ENCODE measurements around the gene RPS15. TPM values are rescaled to one million over a fixed set of nuclear protein-coding genes. Genes with fewer than 3 reads are reported as not detected.

The RPS15 gene
- total RNA-seq, 1 experiment from 2014 or later: 1,696 TPM

- no TSS peak for BruUV-seq (replicated peaks)
- Histone ChIP-seq H3K9me3 (ENCODE audit: low read depth, low read length, poor library complexity, severe bottlenecking) (no peaks in the 10 kb centered on the region), H3K36me3 (ENCODE audit: insufficient read depth, low read length, poor library complexity, severe bottlenecking) (peaks cover 82% of the 10 kb centered on the region), H3K27ac (ENCODE audit: low read depth, low read length, poor library complexity, severe bottlenecking) (no peak overlapping the region), H3K27me3 (replicated peaks; ENCODE audit: insufficient read depth, low read depth, low read length, poor library complexity) (no peaks in the 10 kb centered on the region), H3K4me3 (ENCODE audit: low read depth, low read length, poor library complexity, severe bottlenecking) (no peak overlapping the region), H3K4me1 (ENCODE audit: insufficient read depth, low read length, poor library complexity, severe bottlenecking) (peaks cover 16% of the 10 kb centered on the region)
- DNase-seq (ENCODE audit: low spot score): no peak
- ChIA-PET CTCF (no interaction called here), POLR2A (ENCODE audit: low non-redundant PET) (interaction anchor here (0.6 kb wide), 1 partner anchor 221 kb away, joined by 5 read pairs; no protein-coding TSS in a partner anchor)
- TF ChIP-seq, protein P1, sequence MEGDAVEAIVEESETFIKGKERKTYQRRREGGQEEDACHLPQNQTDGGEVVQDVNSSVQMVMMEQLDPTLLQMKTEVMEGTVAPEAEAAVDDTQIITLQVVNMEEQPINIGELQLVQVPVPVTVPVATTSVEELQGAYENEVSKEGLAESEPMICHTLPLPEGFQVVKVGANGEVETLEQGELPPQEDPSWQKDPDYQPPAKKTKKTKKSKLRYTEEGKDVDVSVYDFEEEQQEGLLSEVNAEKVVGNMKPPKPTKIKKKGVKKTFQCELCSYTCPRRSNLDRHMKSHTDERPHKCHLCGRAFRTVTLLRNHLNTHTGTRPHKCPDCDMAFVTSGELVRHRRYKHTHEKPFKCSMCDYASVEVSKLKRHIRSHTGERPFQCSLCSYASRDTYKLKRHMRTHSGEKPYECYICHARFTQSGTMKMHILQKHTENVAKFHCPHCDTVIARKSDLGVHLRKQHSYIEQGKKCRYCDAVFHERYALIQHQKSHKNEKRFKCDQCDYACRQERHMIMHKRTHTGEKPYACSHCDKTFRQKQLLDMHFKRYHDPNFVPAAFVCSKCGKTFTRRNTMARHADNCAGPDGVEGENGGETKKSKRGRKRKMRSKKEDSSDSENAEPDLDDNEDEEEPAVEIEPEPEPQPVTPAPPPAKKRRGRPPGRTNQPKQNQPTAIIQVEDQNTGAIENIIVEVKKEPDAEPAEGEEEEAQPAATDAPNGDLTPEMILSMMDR (conservative IDR thresholded peaks at IDR 0.05; ENCODE audit: low read depth, low read length): no peak
- no peak for TF ChIP-seq EZH2 (IDR thresholded peaks at IDR 0.05; ENCODE audit: borderline replicate concordance, low read depth, low read length, poor library complexity, severe bottlenecking)
- intact Hi-C loops (cut with micrococcal nuclease; ENCODE audit: unreplicated experiment): no loop called here
Measured at GRCh38 chr19:1420590-1420989, 17.6 kb upstream of the RPS15 start.

DNA sequence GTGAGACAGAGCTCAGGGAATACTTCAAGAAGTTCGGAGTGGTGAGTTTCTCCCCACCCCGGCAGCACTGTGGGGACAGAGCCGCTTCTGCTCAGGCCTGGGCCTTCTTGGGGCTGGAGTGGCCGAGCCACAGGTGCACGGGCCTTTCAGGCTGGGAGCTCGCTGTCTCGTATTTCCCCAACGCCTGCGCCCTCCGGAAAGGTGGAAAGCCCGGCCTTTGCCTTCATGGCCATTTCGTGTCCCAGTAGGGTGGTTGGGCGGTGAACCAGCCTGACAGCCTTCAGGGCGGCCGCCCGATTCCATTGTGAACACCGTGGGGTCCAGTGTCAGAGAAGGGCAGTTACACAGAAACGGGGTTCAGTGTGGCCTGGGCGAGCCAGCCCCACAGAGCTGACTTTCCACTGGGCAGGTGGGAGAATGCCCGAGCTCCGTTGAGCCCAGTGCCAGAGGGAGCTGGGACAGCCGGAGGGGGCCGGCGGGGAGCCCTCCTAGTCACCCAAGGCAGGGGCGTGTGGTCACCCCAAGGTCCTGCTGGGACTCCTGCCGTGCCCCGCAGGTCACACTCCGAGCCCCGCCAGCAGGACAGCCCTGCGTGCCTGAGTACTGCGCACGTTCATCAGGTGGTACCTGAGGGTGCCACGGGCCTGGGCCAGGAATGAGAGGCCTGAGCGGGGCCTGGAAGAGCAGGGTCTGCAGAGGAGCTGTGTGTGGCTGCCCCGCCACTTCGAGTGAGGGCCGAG is 16.8 kb upstream of the RPS15 start:
- Histone ChIP-seq H3K27me3 (replicated peaks; ENCODE audit: insufficient read depth, low read depth, low read length, poor library complexity) (no peaks in the 10 kb centered on the region), H3K4me3 (ENCODE audit: low read depth, low read length, poor library complexity, severe bottlenecking) (no peak overlapping the region), H3K36me3 (ENCODE audit: insufficient read depth, low read length, poor library complexity, severe bottlenecking) (peaks cover 90% of the 10 kb centered on the region), H3K9me3 (ENCODE audit: low read depth, low read length, poor library complexity, severe bottlenecking) (no peaks in the 10 kb centered on the region), H3K4me1 (ENCODE audit: insufficient read depth, low read length, poor library complexity, severe bottlenecking) (peaks cover 8% of the 10 kb centered on the region), H3K27ac (ENCODE audit: low read depth, low read length, poor library complexity, severe bottlenecking) (no peak overlapping the region)
- CTCF ChIA-PET: no interaction called here
- DNase-seq (ENCODE audit: low spot score): no peak
- BruUV-seq (replicated peaks): no TSS peak
- TF ChIP-seq EZH2 (IDR thresholded peaks at IDR 0.05; ENCODE audit: borderline replicate concordance, low read depth, low read length, poor library complexity, severe bottlenecking): no peak
- TF ChIP-seq, protein P1 (conservative IDR thresholded peaks at IDR 0.05; ENCODE audit: low read depth, low read length): no peak
- POLR2A ChIA-PET (ENCODE audit: low non-redundant PET): interaction anchor here (0.6 kb wide), 1 partner anchor 185 kb away, joined by 3 read pairs; no protein-coding TSS in a partner anchor
- intact Hi-C loops (cut with micrococcal nuclease; ENCODE audit: unreplicated experiment): no loop called here

- Histone ChIP-seq H3K9me3 (ENCODE audit: low read depth, low read length, poor library complexity, severe bottlenecking) (no peaks in the 10 kb centered on the region), H3K27me3 (replicated peaks; ENCODE audit: insufficient read depth, low read depth, low read length, poor library complexity) (no peaks in the 10 kb centered on the region), H3K36me3 (ENCODE audit: insufficient read depth, low read length, poor library complexity, severe bottlenecking) (peaks cover 96% of the 10 kb centered on the region), H3K4me3 (ENCODE audit: low read depth, low read length, poor library complexity, severe bottlenecking) (no peak overlapping the region), H3K27ac (ENCODE audit: low read depth, low read length, poor library complexity, severe bottlenecking) (no peak overlapping the region), H3K4me1 (ENCODE audit: insufficient read depth, low read length, poor library complexity, severe bottlenecking) (peaks cover 2% of the 10 kb centered on the region)
- intact Hi-C loops (cut with micrococcal nuclease; ENCODE audit: unreplicated experiment): no loop called here
- POLR2A ChIA-PET (ENCODE audit: low non-redundant PET): interaction anchor here (0.6 kb wide), 1 partner anchor 184 kb away, joined by 3 read pairs; no protein-coding TSS in a partner anchor
- no peak for DNase-seq (ENCODE audit: low spot score)
- no TSS peak for BruUV-seq (replicated peaks)
- TF ChIP-seq EZH2 (IDR thresholded peaks at IDR 0.05; ENCODE audit: borderline replicate concordance, low read depth, low read length, poor library complexity, severe bottlenecking): no peak
- TF ChIP-seq, protein P1 (conservative IDR thresholded peaks at IDR 0.05; ENCODE audit: low read depth, low read length): no peak
- CTCF ChIA-PET: no interaction called here
Measured at GRCh38 chr19:1421958-1422305, 16.3 kb upstream of the RPS15 start.
